HG03565 (cell line): ENCODE results near the gene HJV.

Source experiments
- ATAC-seq: cut with Tn5 transposase; IDR thresholded peaks from one replicate; pipeline ENCODE4 v1.9.1; 2021; ENCODE audit warnings: mild to moderate bottlenecking, moderate library complexity; ENCODE audit not compliant: unreplicated experiment

Gene HJV

GRCh38 chr1:146022403-146023127 is 1.0 kb upstream of the HJV start:
- ATAC-seq, result no peak

GRCh38 chr1:146021050-146021445 is 487 bp downstream of the HJV start:
- ATAC-seq, result no peak

- ATAC-seq, result no peak
Observed at GRCh38 chr1:146020058-146021049, 1.2 kb downstream of the HJV start.

- ATAC-seq, result no peak
Observed at GRCh38 chr1:146019231-146020057, 2.1 kb downstream of the HJV start.

- no peak for ATAC-seq
Observed at GRCh38 chr1:146016891-146017290, 4.6 kb downstream of the HJV start.

- ATAC-seq, result no peak
Observed at GRCh38 chr1:146013559-146013922, 8.0 kb downstream of the HJV start.

GRCh38 chr1:146012703-146013558 is 8.6 kb downstream of the HJV start:
- ATAC-seq, result no peak

- ATAC-seq, result no peak
Observed at GRCh38 chr1:146010126-146010738, 11.3 kb downstream of the HJV start.

GRCh38 chr1:146007489-146008133 is 13.9 kb downstream of the HJV start:
- ATAC-seq, result no peak

GRCh38 chr1:146001709-146002108 is 19.8 kb downstream of the HJV start:
- no peak for ATAC-seq

GRCh38 chr1:145999321-146000024 is 22.1 kb downstream of the HJV start:
- no peak for ATAC-seq

GRCh38 chr1:145997718-145998023 is 23.9 kb downstream of the HJV start:
- no peak for ATAC-seq

GRCh38 chr1:145997016-145997717 is 24.4 kb downstream of the HJV start:
- peak; percentile 21 for ATAC-seq

GRCh38 chr1:145996433-145997015 is 25.0 kb downstream of the HJV start, which contains the start of gene TXNIP:
TSS of gene TXNIP (minus strand) at chr1:145996579. CDS start at chr1:145996266, 313 bp downstream.
- ATAC-seq, result peak; percentile 87

GRCh38 chr1:145995964-145996432 is 25.5 kb downstream of the HJV start:
- ATAC-seq, result no peak

- no peak for ATAC-seq
Observed at GRCh38 chr1:145995148-145995881, 26.2 kb downstream of the HJV start.
